ENCODE measurements around the gene FARP1.

FARP1 gene

GRCh38 chr13:98176777-98177608 is 34.1 kb downstream of the FARP1 start, which contains the start of gene RNF113B:
Gene RNF113B (minus strand): TSS chr13:98177269. CDS start chr13:98177236, 33 bp downstream.
- no peaks in the 10 kb centered on the region for H3K27me3 ChIP-seq (ENCODE audit: insufficient read depth, low read depth, severe bottlenecking)

DNA sequence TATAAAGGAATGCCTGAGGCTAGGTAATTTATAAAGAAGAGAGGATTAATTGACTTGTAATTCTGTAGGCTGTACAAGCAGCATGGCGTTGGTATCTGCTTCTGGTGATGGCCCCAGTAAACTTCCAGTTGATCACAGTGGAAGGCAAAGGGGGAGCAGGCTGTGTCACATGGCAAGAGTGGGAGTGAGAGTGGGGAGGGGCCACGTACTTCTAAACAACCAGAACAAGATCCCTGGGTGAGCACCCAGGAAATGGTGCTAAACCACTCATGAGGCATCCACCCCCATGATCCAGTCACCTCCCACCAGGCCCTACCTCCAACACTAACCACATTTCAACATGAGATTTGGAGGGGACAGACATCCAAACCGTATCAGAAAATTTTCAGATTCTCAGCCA is 37.2 kb downstream of the FARP1 start:
- H3K27me3 ChIP-seq (ENCODE audit: insufficient read depth, low read depth, severe bottlenecking), result no peaks in the 10 kb centered on the region
- peaks cover 25% of the 10 kb centered on the region for H3K36me3 ChIP-seq
- no peak overlapping the region for H3K27ac ChIP-seq
- DNase-seq, result no peak
- H3K9me3 ChIP-seq (ENCODE audit: severe bottlenecking), result no peaks in the 10 kb centered on the region
- H3K4me3 ChIP-seq (ENCODE audit: low read depth, low read length), result no peak overlapping the region
- no peak for TF ChIP-seq CTCF (IDR thresholded peaks at IDR 0.05; ENCODE audit: low read depth, low read length)

More at GRCh38 chr13:98176777-98177608, 34.1 kb downstream of the FARP1 start, which contains the start of gene RNF113B:
- H3K9me3 ChIP-seq (ENCODE audit: severe bottlenecking), result no peaks in the 10 kb centered on the region
- no peak for DNase-seq
- TF ChIP-seq CTCF (IDR thresholded peaks at IDR 0.05; ENCODE audit: low read depth, low read length), result no peak
- H3K4me3 ChIP-seq (ENCODE audit: low read depth, low read length), result no peak within 1 kb of the TSS
- H3K27ac ChIP-seq, result no peak within 1 kb of the TSS
- H3K36me3 ChIP-seq, result peaks cover 29% of the 10 kb centered on the region

GRCh38 chr13:98181111-98181815 is 38.4 kb downstream of the FARP1 start:
- no peak for DNase-seq
- no peak for TF ChIP-seq CTCF (IDR thresholded peaks at IDR 0.05; ENCODE audit: low read depth, low read length)
- Histone ChIP-seq H3K27ac (no peak overlapping the region), H3K36me3 (peaks cover 25% of the 10 kb centered on the region), H3K27me3 (ENCODE audit: insufficient read depth, low read depth, severe bottlenecking) (no peaks in the 10 kb centered on the region), H3K4me3 (ENCODE audit: low read depth, low read length) (no peak overlapping the region), H3K9me3 (ENCODE audit: severe bottlenecking) (no peaks in the 10 kb centered on the region)

GRCh38 chr13:98182153-98182552 is 39.3 kb downstream of the FARP1 start:
- no peak for TF ChIP-seq CTCF (IDR thresholded peaks at IDR 0.05; ENCODE audit: low read depth, low read length)
- H3K9me3 ChIP-seq (ENCODE audit: severe bottlenecking), result no peaks in the 10 kb centered on the region
- H3K27ac ChIP-seq, result no peak overlapping the region
- H3K4me3 ChIP-seq (ENCODE audit: low read depth, low read length), result no peak overlapping the region
- no peak for DNase-seq
- H3K36me3 ChIP-seq, result peaks cover 16% of the 10 kb centered on the region
- no peaks in the 10 kb centered on the region for H3K27me3 ChIP-seq (ENCODE audit: insufficient read depth, low read depth, severe bottlenecking)

- H3K4me3 ChIP-seq (ENCODE audit: low read depth, low read length), result no peak overlapping the region
- no peak for DNase-seq
- no peak for TF ChIP-seq CTCF (IDR thresholded peaks at IDR 0.05; ENCODE audit: low read depth, low read length)
- no peak overlapping the region for H3K27ac ChIP-seq
- no peaks in the 10 kb centered on the region for H3K9me3 ChIP-seq (ENCODE audit: severe bottlenecking)
- H3K27me3 ChIP-seq (ENCODE audit: insufficient read depth, low read depth, severe bottlenecking), result no peaks in the 10 kb centered on the region
- H3K36me3 ChIP-seq, result peaks cover 14% of the 10 kb centered on the region
Measured at GRCh38 chr13:98182589-98182988, 39.7 kb downstream of the FARP1 start.
